Stimulated activated CD4-positive, alpha-beta T cell treated with anti-CD3 and anti-CD28 coated beads, Interleukin-2, amount 100 ng/mL, for 4 hours (primary cell): ENCODE data around the gene SRCAP.
A peak's percentile ranks its signal among the peaks of the same experiment; 100 is the strongest.

Experiments used
- DNase-seq: peaks from one replicate; pipeline ENCODE4 v3.0.0-alpha.2; 2020; ENCODE audit warnings: low read depth

The SRCAP gene

GRCh38 chr16:30775392-30776188, 76.6 kb downstream of the SRCAP start:
- DNase-seq = peak; percentile 45

GRCh38 chr16:30777591-30778297, 78.8 kb downstream of the SRCAP start:
- no peak for DNase-seq

GRCh38 chr16:30778549-30779244, 79.7 kb downstream of the SRCAP start:
- no peak for DNase-seq

GRCh38 chr16:30779596-30779995, 80.6 kb downstream of the SRCAP start:
- DNase-seq = no peak

GRCh38 chr16:30780021-30780420, 81.0 kb downstream of the SRCAP start:
- no peak for DNase-seq

GRCh38 chr16:30780549-30780948, 81.6 kb downstream of the SRCAP start:
- DNase-seq = no peak

- no peak for DNase-seq
Measured at GRCh38 chr16:30782486-30783279, 83.7 kb downstream of the SRCAP start.

- DNase-seq = no peak
Measured at GRCh38 chr16:30783280-30784109, 84.5 kb downstream of the SRCAP start.

- DNase-seq = no peak
Measured at GRCh38 chr16:30784215-30784614, 85.2 kb downstream of the SRCAP start.

- DNase-seq = no peak
Measured at GRCh38 chr16:30785126-30786106, 86.4 kb downstream of the SRCAP start.

GRCh38 chr16:30786115-30786935, 87.4 kb downstream of the SRCAP start:
- DNase-seq = no peak

GRCh38 chr16:30786936-30787612, 88.1 kb downstream of the SRCAP start, which contains the start of gene ZNF629:
TSS of gene ZNF629 (minus strand) at chr16:30787205. CDS start at chr16:30784482, 2,723 bp downstream.
- DNase-seq = no peak

- DNase-seq = no peak
Measured at GRCh38 chr16:30787613-30788378, 88.8 kb downstream of the SRCAP start.
